ENCODE measurements around the gene SGMS2. TPM values are rescaled to one million over a fixed set of nuclear protein-coding genes. Genes with fewer than 3 reads are reported as not detected.

SGMS2 gene
- polyA plus RNA-seq, 3 donors = 20.8 to 32.7 (median 23.0) TPM

DNA sequence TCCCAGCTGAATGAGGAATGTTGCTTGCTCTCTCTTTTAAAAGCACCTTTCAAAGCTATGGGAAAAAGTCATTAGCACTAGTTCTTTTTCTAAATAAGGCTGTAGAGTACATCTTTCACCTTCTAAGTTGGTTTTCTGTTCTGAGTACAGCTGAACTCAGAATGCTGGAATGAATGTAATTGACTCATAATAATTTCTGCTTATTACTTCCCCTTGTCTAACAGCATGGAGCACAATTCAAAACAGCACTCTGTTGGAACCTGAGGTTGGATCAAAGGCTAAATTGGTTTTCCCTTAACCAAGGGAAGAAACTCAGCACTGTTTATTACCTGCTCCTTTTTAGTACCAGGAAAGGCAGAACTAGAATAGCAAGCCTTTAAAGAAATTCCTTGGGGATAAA, 73.1 kb downstream of the SGMS2 start:
- peaks cover 56 to 74% of the 10 kb centered on the region in 2 donors for H3K36me3 Mint-ChIP-seq
- intact Hi-C loops (cut with micrococcal nuclease) = no loop called here
- Histone ChIP-seq H3K9ac (ENCODE audit: insufficient read depth, low read length, poor library complexity, severe bottlenecking) (no peak overlapping the region), H3K79me2 (ENCODE audit: insufficient read depth, low read length) (peaks cover 29% of the 10 kb centered on the region), H3K9me3 (replicated peaks in 1 of 2; ENCODE audit: control insufficient read depth in 1 of 2, insufficient read depth in 1 of 2, low read length in 2 of 2) (no peaks in the 10 kb centered on the region), H3K4me1 (ENCODE audit: control insufficient read depth in 1 of 2, insufficient read depth in 2 of 2, low read length in 2 of 2) (peaks cover 5 to 7% of the 10 kb centered on the region in 2 donors), H2AFZ (ENCODE audit: insufficient read depth, low read depth, low read length, poor library complexity, severe bottlenecking) (no peak overlapping the region), H3K4me2 (replicated peaks; ENCODE audit: extremely low read depth, low read length, poor library complexity, severe bottlenecking) (no peak overlapping the region), H3K27ac (ENCODE audit: low read depth in 1 of 2, low read length in 2 of 2) (no peak overlapping the region), H3K4me3 (replicated peaks in 1 of 3; ENCODE audit: low read depth in 2 of 3, low read length in 3 of 3) (no peak overlapping the region), H4K20me1 (ENCODE audit: insufficient read depth, low read length) (peaks cover 79% of the 10 kb centered on the region), H3K27me3 (ENCODE audit: control insufficient read depth in 2 of 2, insufficient read depth in 2 of 2, low read length in 2 of 2) (no peaks in the 10 kb centered on the region), H3K36me3 (replicated peaks in 1 of 2; ENCODE audit: control insufficient read depth in 1 of 2, insufficient read depth in 2 of 2, low read length in 2 of 2) (peaks cover 27 to 93% of the 10 kb centered on the region in 2 donors)
- TF ChIP-seq, protein P1, sequence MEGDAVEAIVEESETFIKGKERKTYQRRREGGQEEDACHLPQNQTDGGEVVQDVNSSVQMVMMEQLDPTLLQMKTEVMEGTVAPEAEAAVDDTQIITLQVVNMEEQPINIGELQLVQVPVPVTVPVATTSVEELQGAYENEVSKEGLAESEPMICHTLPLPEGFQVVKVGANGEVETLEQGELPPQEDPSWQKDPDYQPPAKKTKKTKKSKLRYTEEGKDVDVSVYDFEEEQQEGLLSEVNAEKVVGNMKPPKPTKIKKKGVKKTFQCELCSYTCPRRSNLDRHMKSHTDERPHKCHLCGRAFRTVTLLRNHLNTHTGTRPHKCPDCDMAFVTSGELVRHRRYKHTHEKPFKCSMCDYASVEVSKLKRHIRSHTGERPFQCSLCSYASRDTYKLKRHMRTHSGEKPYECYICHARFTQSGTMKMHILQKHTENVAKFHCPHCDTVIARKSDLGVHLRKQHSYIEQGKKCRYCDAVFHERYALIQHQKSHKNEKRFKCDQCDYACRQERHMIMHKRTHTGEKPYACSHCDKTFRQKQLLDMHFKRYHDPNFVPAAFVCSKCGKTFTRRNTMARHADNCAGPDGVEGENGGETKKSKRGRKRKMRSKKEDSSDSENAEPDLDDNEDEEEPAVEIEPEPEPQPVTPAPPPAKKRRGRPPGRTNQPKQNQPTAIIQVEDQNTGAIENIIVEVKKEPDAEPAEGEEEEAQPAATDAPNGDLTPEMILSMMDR (IDR thresholded peaks at IDR 0.05) = no peak
- no peak overlapping the region for H3K27ac Mint-ChIP-seq
- no peak overlapping the region for H3K4me3 Mint-ChIP-seq
- H3K4me1 Mint-ChIP-seq = peaks cover 14% of the 10 kb centered on the region
- no peaks in the 10 kb centered on the region for H3K27me3 Mint-ChIP-seq (ENCODE audit: low read depth in 3 of 3)
- DNase-seq = no peak
- H3K9me3 Mint-ChIP-seq = peaks cover 0 to 2% (median 0%) of the 10 kb centered on the region in 7 donors

DNA sequence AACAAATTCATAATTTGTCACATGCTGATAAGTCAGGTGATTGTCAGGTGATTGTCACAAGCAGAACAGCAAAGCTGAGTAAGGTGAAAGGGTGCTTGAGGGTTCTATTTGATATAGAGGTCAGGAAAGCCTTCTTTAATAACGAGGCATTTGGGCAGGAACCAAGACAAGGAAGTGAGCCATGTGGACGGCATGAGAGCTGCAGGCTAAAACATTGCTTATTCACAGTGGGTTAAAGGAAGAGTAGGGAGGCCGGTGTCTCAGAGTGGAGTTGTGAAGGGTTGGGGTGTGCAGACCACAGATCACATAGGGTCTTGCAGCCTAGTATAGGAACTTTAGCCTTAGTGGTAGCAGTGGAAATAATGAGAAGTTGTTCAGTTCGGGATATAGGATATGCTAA, 75.3 kb downstream of the SGMS2 start:
- Mint-ChIP-seq H3K36me3 (peaks cover 74 to 80% of the 10 kb centered on the region in 2 donors), H3K9me3 (peaks cover 2 to 9% (median 5%) of the 10 kb centered on the region in 7 donors), H3K27ac (peak overlapping the region in 1 of 7 donors; percentile 25), H3K27me3 (ENCODE audit: low read depth in 3 of 3) (no peaks in the 10 kb centered on the region), H3K4me1 (peaks cover 5% of the 10 kb centered on the region), H3K4me3 (no peak overlapping the region)
- H3K9me3 ChIP-seq (replicated peaks in 1 of 2; ENCODE audit: control insufficient read depth in 1 of 2, insufficient read depth in 1 of 2, low read length in 2 of 2) = no peaks in the 10 kb centered on the region
- H3K27me3 ChIP-seq (ENCODE audit: control insufficient read depth in 2 of 2, insufficient read depth in 2 of 2, low read length in 2 of 2) = no peaks in the 10 kb centered on the region
- H4K20me1 ChIP-seq (ENCODE audit: insufficient read depth, low read length) = peaks cover 65% of the 10 kb centered on the region
- H3K36me3 ChIP-seq (replicated peaks in 1 of 2; ENCODE audit: control insufficient read depth in 1 of 2, insufficient read depth in 2 of 2, low read length in 2 of 2) = peaks cover 45 to 100% of the 10 kb centered on the region in 2 donors
- no peak for DNase-seq
- H2AFZ ChIP-seq (ENCODE audit: insufficient read depth, low read depth, low read length, poor library complexity, severe bottlenecking) = no peak overlapping the region
- peaks cover 16% of the 10 kb centered on the region for H3K79me2 ChIP-seq (ENCODE audit: insufficient read depth, low read length)
- intact Hi-C loops (cut with micrococcal nuclease) = no loop called here
- H3K9ac ChIP-seq (ENCODE audit: insufficient read depth, low read length, poor library complexity, severe bottlenecking) = no peak overlapping the region
- H3K27ac ChIP-seq (ENCODE audit: low read depth in 1 of 2, low read length in 2 of 2) = peak overlapping the region in 1 of 2 donors; percentile 33
- no peaks in the 10 kb centered on the region for H3K4me1 ChIP-seq (ENCODE audit: control insufficient read depth in 1 of 2, insufficient read depth in 2 of 2, low read length in 2 of 2)
- H3K4me2 ChIP-seq (replicated peaks; ENCODE audit: extremely low read depth, low read length, poor library complexity, severe bottlenecking) = no peak overlapping the region
- H3K4me3 ChIP-seq (replicated peaks in 1 of 3; ENCODE audit: low read depth in 2 of 3, low read length in 3 of 3) = no peak overlapping the region
- 88% methylated on average over 4 of the region's 4 CpGs for WGBS (ENCODE audit: insufficient coverage)
- TF ChIP-seq, protein P1 (IDR thresholded peaks at IDR 0.05) = no peak

All from CD14-positive monocyte (primary cell).